B cell (primary cell): ENCODE results near the gene TTC21B. TPM values are rescaled to one million over a fixed set of nuclear protein-coding genes. Genes with fewer than 3 reads are reported as not detected.

ENCODE experiments used
- ATAC-seq: fragments of 200-7000 bp; cut with Tn5 transposase; one replicate; pipeline ENCODE4 v1.10.0; 2021; ENCODE audit warnings: low read depth, mild to moderate bottlenecking, moderate number of reproducible peaks, moderate library complexity
- CTCF ChIA-PET: fragments of 350-600 bp; sonication (Branson Sonifier 250); formaldehyde crosslinking; loops from one replicate; lab custom pipeline; 2021; ENCODE audit warnings: antibody characterized with exemption, inconsistent platforms; lab: Charles Lee
- POLR2A ChIA-PET: fragments of 350-600 bp; sonication (Branson Sonifier 250); formaldehyde crosslinking; loops from one replicate; lab custom pipeline; 2021; ENCODE audit warnings: antibody characterized with exemption; lab: Charles Lee
- DNase-seq: peaks from one replicate; pipeline ENCODE4 v3.0.0; 2013
- H2AFZ ChIP-seq: 2 replicates; pipeline ENCODE4 v1.6.1; 2012; ENCODE audit warnings: mild to moderate bottlenecking, low read depth, low read length; ENCODE audit not compliant: insufficient read depth, poor library complexity, severe bottlenecking
- H3K27ac ChIP-seq, 2 donors: 1 replicate in 1 of 2; 2 replicates in 1 of 2; pipeline ENCODE4 v1.5.1; 2012 to 2013; ENCODE audit warnings: low read length in 2 of 2, mild to moderate bottlenecking in 2 of 2, moderate library complexity in 1 of 2
- H3K27me3 ChIP-seq, 4 experiments: fragments of 200-600 bp in 1 of 4; sonication (generic) in 1 of 4; replicated peaks in 1 of 4; 1 replicate in 2 of 4; 2 replicates in 2 of 4; pipeline versions ENCODE4 v1.6.1 to v1.7.0; 2013 to 2016; ENCODE audit warnings: low read length in 3 of 4, mild to moderate bottlenecking in 2 of 4, mixed read lengths in 1 of 4, moderate library complexity in 1 of 4; ENCODE audit not compliant: insufficient read depth in 4 of 4, control insufficient read depth in 3 of 4; ENCODE audit errors: control extremely low read depth in 1 of 4
- H3K36me3 ChIP-seq, 2 experiments: replicated peaks in 1 of 2; 1 replicate in 1 of 2; 2 replicates in 1 of 2; pipeline versions ENCODE4 v1.6.1 to v1.7.1; 2013; ENCODE audit warnings: low read length in 1 of 2; ENCODE audit not compliant: insufficient read depth in 2 of 2, control insufficient read depth in 1 of 2; ENCODE audit errors: control extremely low read depth in 1 of 2, extremely low read depth in 1 of 2
- H3K4me1 ChIP-seq, 2 donors: fragments of 200-600 bp in 1 of 2; sonication (generic) in 1 of 2; 1 replicate in 1 of 2; 2 replicates in 1 of 2; pipeline versions ENCODE4 v1.5.1 to v1.6.1; 2013 to 2017; ENCODE audit warnings: low read length in 2 of 2; ENCODE audit not compliant: control insufficient read depth in 2 of 2, insufficient read depth in 2 of 2
- H3K4me2 ChIP-seq: replicated peaks from 2 replicates; pipeline ENCODE3; 2012; ENCODE audit warnings: mild to moderate bottlenecking, low read depth, low read length; ENCODE audit not compliant: poor library complexity, severe bottlenecking
- H3K4me3 ChIP-seq, 5 experiments: fragments of 200-600 bp in 1 of 5; sonication (generic) in 1 of 5; 1 replicate in 3 of 5; 2 replicates in 2 of 5; pipeline versions ENCODE4 v1.5.1 to v1.7.0; 2011 to 2016; ENCODE audit warnings: low read length in 4 of 5, mild to moderate bottlenecking in 4 of 5, low read depth in 2 of 5, control low read depth in 1 of 5, moderate library complexity in 1 of 5; ENCODE audit not compliant: insufficient read depth in 1 of 5; ENCODE audit errors: control extremely low read depth in 1 of 5, extremely low read depth in 1 of 5
- H3K79me2 ChIP-seq: fragments of 200-600 bp; sonication (generic); one replicate; pipeline ENCODE4 v1.6.0; 2016; ENCODE audit warnings: low read length; ENCODE audit not compliant: control insufficient read depth, insufficient read depth
- H3K9ac ChIP-seq: fragments of 200-600 bp; sonication (generic); 2 replicates; pipeline ENCODE4 v1.6.1; 2017; ENCODE audit warnings: mild to moderate bottlenecking, low read length, moderate library complexity
- H3K9me3 ChIP-seq, 3 donors: one replicate each; pipeline versions ENCODE4 v1.6.1 to v1.7.1; 2013; ENCODE audit warnings: low read length in 2 of 3; ENCODE audit not compliant: control insufficient read depth in 2 of 3, insufficient read depth in 1 of 3; ENCODE audit errors: control extremely low read depth in 1 of 3
- H4K20me1 ChIP-seq: 2 replicates; pipeline ENCODE4 v1.6.0; 2012; ENCODE audit warnings: mild to moderate bottlenecking, low read length; ENCODE audit not compliant: insufficient read depth, control insufficient read depth, poor library complexity, severe bottlenecking
- H3K27ac Mint-ChIP-seq: one replicate; pipeline ENCODE4 v1.8.0; 2021; ENCODE audit warnings: mixed read lengths
- H3K27me3 Mint-ChIP-seq: one replicate; pipeline ENCODE4 v1.8.0; 2021; ENCODE audit warnings: mixed read lengths
- H3K4me1 Mint-ChIP-seq: one replicate; pipeline ENCODE4 v1.8.0; 2021; ENCODE audit warnings: mixed read lengths
- H3K4me3 Mint-ChIP-seq: one replicate; pipeline ENCODE4 v1.8.0; 2021; ENCODE audit warnings: mixed read lengths
- H3K9me3 Mint-ChIP-seq: one replicate; pipeline ENCODE4 v1.8.0; 2022; ENCODE audit warnings: mixed read lengths; ENCODE audit not compliant: insufficient read depth
- CTCF ChIP-seq: fragments of 200-600 bp; IDR thresholded peaks from one replicate; pipeline ENCODE4 v1.8.0; 2022; ENCODE audit warnings: antibody characterized with exemption, mild to moderate bottlenecking
- EZH2 ChIP-seq: IDR thresholded peaks from 2 replicates; pipeline ENCODE4 v1.6.1; 2012; ENCODE audit warnings: borderline replicate concordance, low read depth, mild to moderate bottlenecking, moderate library complexity, low read length; ENCODE audit not compliant: insufficient read depth, poor library complexity, severe bottlenecking
- WGBS: methylation state at CpG from one replicate; pipeline ENCODE4 v1.1.5; 2013; ENCODE audit warnings: missing lambda C conversion rate; ENCODE audit not compliant: insufficient coverage; 5-methylcytosine and 5-hydroxymethylcytosine counted together
- intact Hi-C: fragments of 100-400 bp; cut with micrococcal nuclease; formaldehyde crosslinking; loops from one replicate; pipeline ENCODE4 v1.10.0; 2022
- polyA plus RNA-seq: library from polyadenylated mRNA; depleted of rRNA; stranded (reverse); fragments of >200 nt; gene quantifications from 2 replicates; pipeline ENCODE4 v1.2.3, GENCODE V29; 2012
- total RNA-seq, 2 donors: library from RNA; stranded (reverse); fragments of 120-200 nt in 1 of 2; gene quantifications; 1 replicate in 1 of 2; 2 replicates in 1 of 2; pipeline versions ENCODE4 v1.2.3 to v1.2.4, GENCODE V29; 2013 to 2022

Gene TTC21B
- total and polyA plus RNA-seq, 2 donors (not counting 1 experiment from before 2014, with no cell fraction given): 11.5 to 41.5 TPM

DNA sequence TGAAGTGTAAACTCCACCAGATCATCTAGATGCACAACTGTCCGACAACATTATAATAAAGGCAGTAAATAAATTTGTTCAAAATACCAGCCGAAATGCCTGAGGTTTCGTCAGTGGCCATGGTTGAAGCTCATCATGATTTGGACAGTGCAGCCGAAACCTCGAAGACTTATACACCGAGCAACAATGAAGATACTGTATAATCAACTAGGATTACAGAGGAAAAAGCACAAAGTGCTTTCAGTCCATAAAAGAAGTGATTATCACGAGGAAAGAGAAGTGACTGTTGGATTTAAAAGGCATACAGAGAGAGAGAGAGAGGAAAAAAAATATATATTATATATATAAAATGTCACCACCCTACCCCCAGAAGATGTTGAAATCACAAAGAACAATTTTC, 107.5 kb downstream of the TTC21B start:
- DNase-seq: no peak
- Histone ChIP-seq H3K4me2 (no peak overlapping the region), H3K9me3 (no peaks in the 10 kb centered on the region), H2AFZ (no peak overlapping the region), H3K9ac (no peak overlapping the region), H3K79me2 (no peaks in the 10 kb centered on the region), H3K27ac (no peak overlapping the region), H4K20me1 (no peaks in the 10 kb centered on the region), H3K36me3 (no peaks in the 10 kb centered on the region), H3K4me1 (no peaks in the 10 kb centered on the region), H3K4me3 (no peak overlapping the region), H3K27me3 (no peaks in the 10 kb centered on the region)
- WGBS: 100% methylated on average over 3 of the region's 7 CpGs
- intact Hi-C loops: loop anchor here (10.0 kb wide), 1 partner anchor 51 kb away; the partner anchor contains the start of gene GALNT3
- POLR2A ChIA-PET: no interaction called here
- no peak overlapping the region for H3K27ac Mint-ChIP-seq
- TF ChIP-seq EZH2: no peak
- TF ChIP-seq CTCF: no peak
- H3K4me3 Mint-ChIP-seq: no peak overlapping the region
- CTCF ChIA-PET: interaction anchor here (1.8 kb wide), 1 partner anchor 444 kb away, joined by 5 read pairs; no protein-coding TSS in a partner anchor
- no peak for ATAC-seq
- H3K9me3 Mint-ChIP-seq: peaks cover 5% of the 10 kb centered on the region
- H3K4me1 Mint-ChIP-seq: no peaks in the 10 kb centered on the region
- H3K27me3 Mint-ChIP-seq: no peaks in the 10 kb centered on the region

DNA sequence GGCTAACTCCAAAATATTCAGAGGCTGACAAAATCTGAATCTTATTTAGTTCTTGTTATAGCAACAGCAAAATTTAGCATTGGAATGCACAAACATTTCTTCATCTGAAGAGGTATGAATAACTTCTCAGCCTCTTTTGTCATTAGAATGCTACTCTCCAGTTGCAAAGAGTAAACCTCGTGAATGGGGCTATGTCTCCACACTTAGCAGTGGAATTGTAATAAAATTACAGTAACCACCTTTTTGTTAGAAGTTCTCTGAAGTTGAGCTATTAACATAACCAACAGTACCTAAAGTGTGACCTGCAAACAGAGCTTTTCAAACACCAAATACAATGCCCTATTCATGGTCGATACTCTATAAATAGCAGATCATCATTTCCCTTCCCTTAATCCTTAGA, 109.4 kb downstream of the TTC21B start:
- TF ChIP-seq EZH2 (no peak), CTCF (no peak)
- Mint-ChIP-seq H3K4me1 (no peaks in the 10 kb centered on the region), H3K4me3 (no peak overlapping the region), H3K27me3 (no peaks in the 10 kb centered on the region), H3K9me3 (no peaks in the 10 kb centered on the region), H3K27ac (no peak overlapping the region)
- no peak overlapping the region for H3K9ac ChIP-seq
- no peak overlapping the region for H3K4me2 ChIP-seq
- H3K27ac ChIP-seq: no peak overlapping the region
- no peak overlapping the region for H3K4me3 ChIP-seq
- no peaks in the 10 kb centered on the region for H3K36me3 ChIP-seq
- ChIA-PET POLR2A (no interaction called here), CTCF (no interaction called here)
- no peak overlapping the region for H2AFZ ChIP-seq
- DNase-seq: no peak
- no peaks in the 10 kb centered on the region for H3K27me3 ChIP-seq
- H4K20me1 ChIP-seq: no peaks in the 10 kb centered on the region
- no peaks in the 10 kb centered on the region for H3K79me2 ChIP-seq
- intact Hi-C loops: loop anchor here (10.0 kb wide), 1 partner anchor 49 kb away; the partner anchor contains the start of gene GALNT3
- no peaks in the 10 kb centered on the region for H3K4me1 ChIP-seq
- no peak for ATAC-seq
- H3K9me3 ChIP-seq: no peaks in the 10 kb centered on the region
- WGBS: no CpG with 5 or more reads among the region's 2 CpGs
